HG03159 (cell line): Measurements from ENCODE around the gene CD4.

ENCODE experiments used
- ATAC-seq: cut with Tn5 transposase; IDR thresholded peaks from one replicate; pipeline ENCODE4 v1.9.1; 2021; ENCODE audit warnings: mild to moderate bottlenecking, moderate library complexity; ENCODE audit not compliant: unreplicated experiment

CD4 gene

DNA sequence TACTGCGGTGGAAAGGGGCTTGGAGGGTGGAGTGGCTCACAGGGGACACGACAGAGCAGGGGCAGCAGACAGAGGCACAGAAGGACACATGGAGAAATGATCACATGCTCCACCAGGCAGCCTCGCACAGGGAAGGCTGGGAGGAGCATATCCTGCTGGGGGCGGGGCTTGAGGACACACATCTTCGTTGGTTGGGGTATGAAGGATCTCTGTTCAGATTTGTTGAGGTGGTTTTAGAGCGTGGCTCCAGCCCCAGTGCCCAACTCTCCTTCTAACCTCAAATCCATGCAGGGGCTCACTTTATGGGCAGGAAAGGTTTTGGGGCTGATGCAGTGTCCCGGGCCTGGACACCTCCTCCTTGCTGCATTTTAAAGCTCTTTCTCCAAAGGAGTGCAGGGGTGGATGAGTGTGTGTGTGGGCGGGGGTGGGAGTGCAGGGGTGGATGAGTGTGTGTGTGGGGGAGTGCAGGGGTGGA lies 38.1 kb downstream of the CD4 start:
- ATAC-seq, result no peak

GRCh38 chr12:6827982-6828780 lies 38.9 kb downstream of the CD4 start, which contains the start of gene P3H3:
P3H3 (plus strand) TSS chr12:6828407; CDS start chr12:6828441, 34 bp downstream.
- ATAC-seq, result no peak

- no peak for ATAC-seq
Observed at GRCh38 chr12:6828781-6829535, 39.6 kb downstream of the CD4 start.

GRCh38 chr12:6829536-6830220 lies 40.4 kb downstream of the CD4 start:
- ATAC-seq, result no peak

DNA sequence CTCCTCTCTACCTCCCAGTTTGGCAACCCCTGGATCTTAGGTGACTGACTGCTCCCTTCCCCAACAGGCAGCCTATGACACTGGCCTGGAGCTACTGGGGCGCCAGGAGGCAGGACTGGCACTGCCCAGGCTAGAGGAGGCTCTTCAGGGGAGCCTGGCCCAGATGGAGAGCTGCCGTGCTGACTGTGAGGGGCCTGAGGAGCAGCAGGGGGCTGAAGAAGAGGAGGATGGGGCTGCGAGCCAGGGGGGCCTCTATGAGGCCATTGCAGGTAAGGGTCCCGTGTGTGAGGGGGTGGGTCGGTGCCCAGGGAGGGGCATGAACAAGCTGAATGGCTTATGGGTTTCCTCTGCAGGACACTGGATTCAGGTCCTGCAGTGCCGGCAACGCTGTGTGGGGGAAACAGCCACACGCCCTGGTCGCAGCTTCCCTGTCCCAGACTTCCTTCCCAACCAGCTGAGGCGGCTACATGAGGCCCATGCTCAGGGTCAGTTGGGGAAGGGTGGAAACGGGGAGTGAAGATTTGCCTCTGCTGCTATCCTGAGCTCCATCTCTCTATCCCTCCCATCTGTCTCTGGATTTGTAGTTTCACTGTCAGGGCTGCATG lies 41.1 kb downstream of the CD4 start:
- no peak for ATAC-seq

GRCh38 chr12:6830999-6831398 lies 41.7 kb downstream of the CD4 start:
- ATAC-seq, result no peak

DNA sequence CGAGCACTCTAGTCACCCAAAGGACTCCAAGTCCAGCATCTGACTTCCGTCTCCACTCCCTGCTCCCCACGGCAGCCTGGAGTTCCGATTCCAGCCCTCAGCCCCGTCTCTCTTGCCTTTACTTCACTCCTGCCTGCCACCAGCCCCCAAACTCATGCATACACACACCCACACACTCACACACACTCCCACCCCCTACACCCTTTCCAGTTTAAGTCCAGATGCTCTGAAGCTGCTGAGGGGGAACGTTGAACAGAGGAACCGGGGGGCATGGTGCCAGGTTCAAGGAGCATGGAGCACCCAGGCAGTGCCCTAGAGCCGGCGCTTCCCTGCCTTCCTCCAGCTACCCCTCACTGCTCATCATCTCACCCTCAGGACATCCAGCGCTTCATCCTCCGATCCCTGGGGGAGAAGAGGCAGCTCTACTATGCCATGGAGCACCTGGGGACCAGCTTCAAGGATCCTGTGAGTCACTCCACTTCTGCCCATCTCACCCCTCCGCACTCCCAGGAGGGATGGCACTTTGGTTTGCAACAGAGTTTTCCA lies 42.2 kb downstream of the CD4 start:
- no peak for ATAC-seq

- ATAC-seq, result no peak
Observed at GRCh38 chr12:6832125-6832524, 42.8 kb downstream of the CD4 start.

GRCh38 chr12:6833189-6833890 lies 44.0 kb downstream of the CD4 start:
- no peak for ATAC-seq

GRCh38 chr12:6834254-6834653 lies 44.9 kb downstream of the CD4 start:
- ATAC-seq, result no peak

- ATAC-seq, result no peak
Observed at GRCh38 chr12:6834873-6835272, 45.5 kb downstream of the CD4 start.

- ATAC-seq, result no peak
Observed at GRCh38 chr12:6836851-6837250, 47.5 kb downstream of the CD4 start.

GRCh38 chr12:6837370-6838060 lies 48.2 kb downstream of the CD4 start:
- no peak for ATAC-seq

- ATAC-seq, result no peak
Observed at GRCh38 chr12:6838854-6839253, 49.5 kb downstream of the CD4 start.

- ATAC-seq, result peak; percentile 75
Observed at GRCh38 chr12:6839482-6840201, 50.3 kb downstream of the CD4 start.

GRCh38 chr12:6840330-6840729 lies 51.0 kb downstream of the CD4 start:
- ATAC-seq, result no peak

GRCh38 chr12:6840761-6841515 lies 51.6 kb downstream of the CD4 start, which contains the start of gene GNB3:
GNB3 (plus strand) TSS chr12:6840925; CDS start chr12:6841288, 363 bp downstream.
- no peak for ATAC-seq

- no peak for ATAC-seq
Observed at GRCh38 chr12:6842075-6842474, 52.7 kb downstream of the CD4 start.
